IMR-90 (cell line): ENCODE data around the gene ANKS4B. TPM values are rescaled to one million over a fixed set of nuclear protein-coding genes. Genes with fewer than 3 reads are reported as not detected.

Experiments
- ATAC-seq: fragments of 200-7000 bp; cut with Tn5 transposase; 2 replicates; pipeline ENCODE4 v1.9.1; 2020; ENCODE audit warnings: low read depth, mild to moderate bottlenecking, moderate library complexity
- BruUV-seq: library from RNA; stranded (reverse); fragments of 400-500 nt; replicated peaks from 2 replicates; lab custom pipeline; 2021; lab: Mats Ljungman, UMichigan
- CTCF ChIA-PET: fragments of 300-600 bp; formaldehyde crosslinking; extraction: SDS; loops from one replicate; lab custom pipeline; 2021; ENCODE audit warnings: antibody characterized with exemption; lab: Yijun Ruan, JAX
- POLR2A ChIA-PET: fragments of 300-600 bp; sonication (Branson Sonifier 250); formaldehyde crosslinking; loops from one replicate; lab custom pipeline; 2022; ENCODE audit warnings: antibody characterized with exemption; ENCODE audit not compliant: unreplicated experiment; lab: Charles Lee
- DNase-seq: peaks from one replicate; pipeline ENCODE4 v3.0.0; 2013
- H2AFZ ChIP-seq: replicated peaks from 2 replicates; pipeline ENCODE3; 2013; ENCODE audit warnings: low read length, mild to moderate bottlenecking; ENCODE audit not compliant: poor library complexity
- H2AK5ac ChIP-seq: 2 replicates; pipeline ENCODE4 v1.6.1; 2013; ENCODE audit warnings: low read depth, low read length, inconsistent platforms
- H2AK9ac ChIP-seq: replicated peaks from 2 replicates; pipeline ENCODE3; 2013; ENCODE audit warnings: mild to moderate bottlenecking, low read depth, low read length, moderate library complexity; ENCODE audit not compliant: poor library complexity
- H2BK120ac ChIP-seq: 2 replicates; pipeline ENCODE4 v1.6.1; 2013; ENCODE audit warnings: low read depth, low read length, inconsistent platforms
- H2BK15ac ChIP-seq: 3 replicates; pipeline ENCODE4 v1.6.1; 2013; ENCODE audit warnings: low read depth, low read length, inconsistent platforms
- H2BK20ac ChIP-seq: 2 replicates; pipeline ENCODE4 v1.6.1; 2013; ENCODE audit warnings: low read depth, mild to moderate bottlenecking, inconsistent platforms, low read length, moderate library complexity
- H2BK5ac ChIP-seq: 2 replicates; pipeline ENCODE4 v1.6.1; 2013; ENCODE audit warnings: mild to moderate bottlenecking, low read depth, low read length, inconsistent platforms; ENCODE audit not compliant: poor library complexity, severe bottlenecking
- H3K14ac ChIP-seq: replicated peaks from 2 replicates; pipeline ENCODE4 v1.6.1; 2013; ENCODE audit warnings: low read depth, low read length, inconsistent platforms
- H3K18ac ChIP-seq: 2 replicates; pipeline ENCODE4 v1.6.1; 2013; ENCODE audit warnings: low read depth, low read length, control low read depth
- H3K23ac ChIP-seq: 2 replicates; pipeline ENCODE4 v1.6.1; 2013; ENCODE audit warnings: low read depth, low read length, inconsistent platforms
- H3K27ac ChIP-seq: 2 replicates; pipeline ENCODE4 v1.5.1; 2013; ENCODE audit warnings: mild to moderate bottlenecking, control low read depth, low read length; ENCODE audit not compliant: insufficient read depth
- H3K27me3 ChIP-seq: 2 replicates; pipeline ENCODE4 v1.6.1; 2013; ENCODE audit warnings: low read length; ENCODE audit not compliant: control insufficient read depth, insufficient read depth
- H3K36me3 ChIP-seq: 2 replicates; pipeline ENCODE4 v1.6.1; 2013; ENCODE audit warnings: low read length, mixed read lengths; ENCODE audit not compliant: control insufficient read depth, insufficient read depth
- H3K4ac ChIP-seq: 2 replicates; pipeline ENCODE4 v1.6.1; 2013; ENCODE audit warnings: low read depth, low read length, inconsistent platforms
- H3K4me1 ChIP-seq: 2 replicates; pipeline ENCODE4 v1.6.1; 2013; ENCODE audit warnings: low read length, mixed read lengths; ENCODE audit not compliant: control insufficient read depth, insufficient read depth
- H3K4me2 ChIP-seq: 2 replicates; pipeline ENCODE4 v1.6.1; 2013; ENCODE audit warnings: low read depth, mild to moderate bottlenecking, control low read depth, low read length, moderate library complexity
- H3K4me3 ChIP-seq: 2 replicates; pipeline ENCODE4 v1.5.1; 2013; ENCODE audit warnings: low read depth, mild to moderate bottlenecking, control low read depth, low read length, moderate library complexity; ENCODE audit not compliant: insufficient read depth
- H3K56ac ChIP-seq: 2 replicates; pipeline ENCODE4 v1.6.1; 2013; ENCODE audit warnings: low read length, inconsistent platforms; ENCODE audit not compliant: insufficient read depth; ENCODE audit errors: extremely low read depth
- H3K79me1 ChIP-seq, 2 experiments: 2 replicates each; pipeline ENCODE4 v1.6.1; 2013; ENCODE audit warnings: low read length in 2 of 2, inconsistent platforms in 1 of 2, low read depth in 1 of 2
- H3K9ac ChIP-seq: 2 replicates; pipeline ENCODE4 v1.6.1; 2013; ENCODE audit warnings: low read depth, low read length, control low read depth
- H3K9me1 ChIP-seq: 2 replicates; pipeline ENCODE4 v1.6.1; 2013; ENCODE audit warnings: low read length, inconsistent platforms; ENCODE audit not compliant: insufficient read depth
- H3K9me3 ChIP-seq: 2 replicates; pipeline ENCODE4 v1.6.1; 2013; ENCODE audit warnings: low read length; ENCODE audit not compliant: control insufficient read depth, insufficient read depth
- H4K20me1 ChIP-seq: 2 replicates; pipeline ENCODE4 v1.6.1; 2013; ENCODE audit warnings: low read length, inconsistent platforms; ENCODE audit not compliant: insufficient read depth
- H4K5ac ChIP-seq: 2 replicates; pipeline ENCODE4 v1.6.1; 2013; ENCODE audit warnings: mild to moderate bottlenecking, low read depth, low read length, control low read depth
- H4K8ac ChIP-seq, 2 experiments: 2 replicates each; pipeline ENCODE4 v1.6.1; 2013; ENCODE audit warnings: low read depth in 2 of 2, low read length in 2 of 2, control low read depth in 1 of 2, inconsistent platforms in 1 of 2
- H4K91ac ChIP-seq: 2 replicates; pipeline ENCODE4 v1.6.1; 2013; ENCODE audit warnings: low read depth, low read length, inconsistent platforms; ENCODE audit not compliant: insufficient read depth
- BHLHE40 ChIP-seq: fragments of 150-350 bp; IDR thresholded peaks from 2 replicates; pipeline ENCODE4 v1.6.1; 2016; ENCODE audit warnings: mild to moderate bottlenecking, low read depth, low read length
- CEBPB ChIP-seq: IDR thresholded peaks from 2 replicates; pipeline ENCODE4 v1.6.1; 2012; ENCODE audit warnings: low read depth, low read length, improper control_type of control experiment
- CHD1 ChIP-seq: IDR thresholded peaks from 2 replicates; pipeline ENCODE4 v1.6.1; 2012; ENCODE audit warnings: low read depth, low read length, improper control_type of control experiment
- CTCF ChIP-seq: conservative IDR thresholded peaks from 2 replicates; pipeline ENCODE4 v1.5.1; 2012; ENCODE audit warnings: mild to moderate bottlenecking, low read depth, low read length, improper control_type of control experiment
- FOS ChIP-seq: fragments of 150-350 bp; IDR thresholded peaks from 2 replicates; pipeline ENCODE4 v1.6.1; 2016; ENCODE audit warnings: low read depth, low read length
- MAFK ChIP-seq: IDR thresholded peaks from 2 replicates; pipeline ENCODE4 v1.6.1; 2012; ENCODE audit warnings: low read depth, low read length, improper control_type of control experiment
- MAZ ChIP-seq: IDR thresholded peaks from 2 replicates; pipeline ENCODE4 v1.6.1; 2012; ENCODE audit warnings: low read depth, mild to moderate bottlenecking, low read length, improper control_type of control experiment, moderate library complexity, borderline replicate concordance
- MXI1 ChIP-seq: IDR thresholded peaks from 2 replicates; pipeline ENCODE4 v1.6.1; 2012; ENCODE audit warnings: low read depth, mild to moderate bottlenecking, low read length, moderate library complexity, borderline replicate concordance
- NFE2L2 ChIP-seq: fragments of 150-350 bp; IDR thresholded peaks from 2 replicates; pipeline ENCODE4 v1.6.1; 2016; ENCODE audit warnings: low read depth, mild to moderate bottlenecking, low read length
- POLR2A ChIP-seq: IDR thresholded peaks from 2 replicates; pipeline ENCODE4 v1.6.1; 2012; ENCODE audit warnings: mild to moderate bottlenecking, low read depth, low read length
- RAD21 ChIP-seq: IDR thresholded peaks from 2 replicates; pipeline ENCODE4 v1.6.1; 2012; ENCODE audit warnings: low read length, improper control_type of control experiment
- RCOR1 ChIP-seq: IDR thresholded peaks from 2 replicates; pipeline ENCODE4 v1.6.1; 2012; ENCODE audit warnings: mild to moderate bottlenecking, low read length, improper control_type of control experiment; ENCODE audit not compliant: insufficient replicate concordance
- RFX5 ChIP-seq: IDR thresholded peaks from 2 replicates; pipeline ENCODE4 v1.8.0; 2012; ENCODE audit warnings: low read depth, mild to moderate bottlenecking, low read length, moderate library complexity
- SMC3 ChIP-seq: fragments of 150-350 bp; IDR thresholded peaks from 2 replicates; pipeline ENCODE4 v1.6.1; 2016; ENCODE audit warnings: low read depth, mild to moderate bottlenecking, antibody characterized with exemption, low read length, moderate library complexity
- dilution Hi-C: fragments of 300-500 bp; cut with HindIII; formaldehyde crosslinking; loops from one replicate; pipeline ENCODE4 v1.14.3; 2018; ENCODE audit warnings: low sequenced_read_pairs; ENCODE audit not compliant: unreplicated experiment
- in situ Hi-C: fragments of 300-500 bp; cut with MboI; formaldehyde crosslinking; loops from 3 replicates; pipeline ENCODE4 v1.14.3; 2019; ENCODE audit warnings: low sequenced_read_pairs, inconsistent platforms, mixed read lengths
- intact Hi-C: fragments of 100-400 bp; cut with micrococcal nuclease; formaldehyde crosslinking; loops from 2 replicates; pipeline ENCODE4 v1.10.0; 2022
- polyA plus RNA-seq, 3 experiments: library from polyadenylated mRNA; depleted of rRNA; stranded (reverse); fragments of >200 nt; gene quantifications; 2 replicates each; pipeline ENCODE4 v1.2.3, GENCODE V29; 2012; ENCODE audit warnings: low replicate concordance in 1 of 3
- total RNA-seq: library from RNA; depleted of rRNA; stranded (reverse); fragments of >200 nt; gene quantifications from 2 replicates; pipeline ENCODE4 v1.2.3, GENCODE V29; 2012
- TF ChIP-seq, protein P1 (sequence below): fragments of 150-350 bp; IDR thresholded peaks from 2 replicates; pipeline ENCODE4 v1.6.1; 2017; ENCODE audit warnings: mild to moderate bottlenecking, antibody characterized with exemption, low read length, low read depth
- TF ChIP-seq, protein P2 (sequence below): fragments of 150-350 bp; IDR thresholded peaks from 2 replicates; pipeline ENCODE4 v1.6.1; 2016; ENCODE audit warnings: low read depth, mild to moderate bottlenecking, low read length, moderate library complexity, borderline replicate concordance

Gene ANKS4B
- total and polyA plus RNA-seq, 2 of the 4 experiments (the other 2 are of a cell fraction), result not detected

DNA sequence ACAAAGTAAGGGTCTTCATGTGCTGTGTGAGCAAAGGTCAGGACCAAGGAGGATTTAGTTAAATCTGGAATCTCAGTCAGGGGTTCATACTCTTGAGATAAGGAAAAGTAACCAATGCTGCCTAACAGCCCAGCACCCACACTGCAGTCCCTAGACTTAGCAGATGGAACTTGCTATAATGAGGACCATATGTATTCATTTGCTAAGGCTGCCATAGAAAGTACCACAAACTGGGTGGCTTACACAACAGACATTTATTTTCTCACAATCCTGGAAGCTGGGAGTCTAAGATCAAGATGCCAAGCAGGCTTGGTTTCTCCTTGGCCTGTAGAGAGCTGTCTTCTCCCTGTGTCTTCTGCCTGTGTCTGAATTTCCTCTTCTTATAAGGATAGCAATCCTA is 42.9 kb upstream of the ANKS4B start:
- H4K20me1 ChIP-seq, result no peaks in the 10 kb centered on the region
- H2AFZ ChIP-seq, result no peak overlapping the region
- H3K9me1 ChIP-seq, result no peaks in the 10 kb centered on the region
- no peak overlapping the region for H3K14ac ChIP-seq
- ChIA-PET POLR2A (no interaction called here), CTCF (interaction anchor here (4.0 kb wide), 1 partner anchor 110 kb away, joined by 31 read pairs; no protein-coding TSS in a partner anchor)
- H3K79me1 ChIP-seq, result no peaks in the 10 kb centered on the region
- TF ChIP-seq POLR2A, result no peak
- no peak for TF ChIP-seq MXI1
- no peak for TF ChIP-seq CEBPB
- TF ChIP-seq CHD1, result no peak
- TF ChIP-seq RCOR1, result no peak
- TF ChIP-seq RFX5, result no peak
- no peak for TF ChIP-seq BHLHE40
- no peak for TF ChIP-seq MAZ
- no peak for TF ChIP-seq NFE2L2
- no peak for TF ChIP-seq FOS
- TF ChIP-seq, protein P1, sequence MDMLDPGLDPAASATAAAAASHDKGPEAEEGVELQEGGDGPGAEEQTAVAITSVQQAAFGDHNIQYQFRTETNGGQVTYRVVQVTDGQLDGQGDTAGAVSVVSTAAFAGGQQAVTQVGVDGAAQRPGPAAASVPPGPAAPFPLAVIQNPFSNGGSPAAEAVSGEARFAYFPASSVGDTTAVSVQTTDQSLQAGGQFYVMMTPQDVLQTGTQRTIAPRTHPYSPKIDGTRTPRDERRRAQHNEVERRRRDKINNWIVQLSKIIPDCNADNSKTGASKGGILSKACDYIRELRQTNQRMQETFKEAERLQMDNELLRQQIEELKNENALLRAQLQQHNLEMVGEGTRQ, result no peak
- TF ChIP-seq, protein P2, sequence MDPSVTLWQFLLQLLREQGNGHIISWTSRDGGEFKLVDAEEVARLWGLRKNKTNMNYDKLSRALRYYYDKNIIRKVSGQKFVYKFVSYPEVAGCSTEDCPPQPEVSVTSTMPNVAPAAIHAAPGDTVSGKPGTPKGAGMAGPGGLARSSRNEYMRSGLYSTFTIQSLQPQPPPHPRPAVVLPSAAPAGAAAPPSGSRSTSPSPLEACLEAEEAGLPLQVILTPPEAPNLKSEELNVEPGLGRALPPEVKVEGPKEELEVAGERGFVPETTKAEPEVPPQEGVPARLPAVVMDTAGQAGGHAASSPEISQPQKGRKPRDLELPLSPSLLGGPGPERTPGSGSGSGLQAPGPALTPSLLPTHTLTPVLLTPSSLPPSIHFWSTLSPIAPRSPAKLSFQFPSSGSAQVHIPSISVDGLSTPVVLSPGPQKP, result no peak
- no peak for TF ChIP-seq CTCF
- no peak for TF ChIP-seq MAFK
- TF ChIP-seq SMC3, result no peak
- TF ChIP-seq RAD21, result no peak
- intact Hi-C loops, result no loop called here
- in situ Hi-C loops, result no loop called here
- no peak overlapping the region for H3K27ac ChIP-seq
- no peak overlapping the region for H2AK9ac ChIP-seq
- no peak overlapping the region for H2BK5ac ChIP-seq
- H3K4ac ChIP-seq, result no peak overlapping the region
- DNase-seq (peak; percentile 11), ATAC-seq (no peak)
- no TSS peak for BruUV-seq
- H3K4me2 ChIP-seq, result no peak overlapping the region
- peaks cover 4% of the 10 kb centered on the region; the same call in 1 of the 2 replicates for H3K27me3 ChIP-seq
- H4K91ac ChIP-seq, result no peak overlapping the region
- H3K4me1 ChIP-seq, result peaks cover 6% of the 10 kb centered on the region
- H3K9ac ChIP-seq, result no peak overlapping the region
- no peak overlapping the region for H4K5ac ChIP-seq
- H2AK5ac ChIP-seq, result no peak overlapping the region
- no peak overlapping the region for H3K56ac ChIP-seq
- H3K18ac ChIP-seq, result no peak overlapping the region
- no peak overlapping the region for H2BK120ac ChIP-seq
- no peak overlapping the region for H3K4me3 ChIP-seq
- H3K36me3 ChIP-seq, result no peaks in the 10 kb centered on the region
- 0 out of 2 replicates have a peak, but pooled peaks cover 4% of the 10 kb centered on the region for H3K9me3 ChIP-seq
- H3K23ac ChIP-seq, result no peak overlapping the region
- dilution Hi-C loops, result no loop called here
- no peak overlapping the region for H2BK20ac ChIP-seq
- no peak overlapping the region for H4K8ac ChIP-seq
- no peak overlapping the region for H2BK15ac ChIP-seq
